ENCODE measurements around the gene AP2M1.
A peak's percentile ranks its signal among the peaks of the same experiment; 100 is the strongest.
"Not testable (repeated sequence)": the region's sequence is repeated elsewhere in the genome, so short reads cannot be mapped to it uniquely, and the experiment has no call there.

The AP2M1 gene

GRCh38 chr3:184145751-184146270 lies 28.8 kb upstream of the AP2M1 start:
- DNase-seq: no peak
- no peak for ATAC-seq (replicated peaks)
- H3K27me3 Mint-ChIP-seq: no peaks in the 10 kb centered on the region
- no peak overlapping the region for H3K27ac Mint-ChIP-seq
- H3K9me3 Mint-ChIP-seq: no peaks in the 10 kb centered on the region
- H3K4me1 Mint-ChIP-seq: peaks cover 9 to 18% of the 10 kb centered on the region in 2 donors
- no peak overlapping the region for H3K4me3 Mint-ChIP-seq
- peaks cover 20 to 29% of the 10 kb centered on the region in 2 donors for H3K36me3 Mint-ChIP-seq

- Mint-ChIP-seq H3K36me3 (peaks cover 8 to 9% of the 10 kb centered on the region in 2 donors), H3K4me3 (no peak overlapping the region), H3K9me3 (no peaks in the 10 kb centered on the region), H3K27me3 (no peaks in the 10 kb centered on the region), H3K4me1 (peaks cover 9 to 12% of the 10 kb centered on the region in 2 donors), H3K27ac (no peak overlapping the region)
- DNase-seq: no peak
- no peak for ATAC-seq (replicated peaks)
These were observed 26.6 kb upstream of the AP2M1 start for GRCh38 chr3:184148076-184148475.

DNA sequence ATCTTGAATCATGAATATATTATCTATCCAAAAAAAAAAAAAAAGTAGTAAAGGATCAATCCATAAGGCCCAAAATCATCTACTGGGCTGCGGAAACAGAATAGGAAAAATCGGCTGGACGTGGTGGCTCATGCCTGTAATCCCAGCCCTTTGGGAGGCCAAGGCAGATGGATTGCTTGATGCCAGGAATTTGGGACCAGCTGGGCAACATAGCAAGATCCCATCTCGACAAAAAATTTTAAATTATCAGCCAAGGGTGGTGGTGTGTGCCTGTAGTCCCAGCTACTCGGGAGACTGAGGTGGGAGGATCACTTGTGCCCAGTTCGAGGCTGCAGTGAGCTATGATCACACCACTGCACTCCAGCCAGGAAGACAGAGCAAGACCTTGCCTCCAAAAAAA lies 25.5 kb upstream of the AP2M1 start:
- no peak overlapping the region for H3K4me3 Mint-ChIP-seq
- no peak for DNase-seq
- no peaks in the 10 kb centered on the region for H3K27me3 Mint-ChIP-seq
- no peaks in the 10 kb centered on the region for H3K9me3 Mint-ChIP-seq
- ATAC-seq (replicated peaks): no peak
- H3K27ac Mint-ChIP-seq: no peak overlapping the region
- H3K36me3 Mint-ChIP-seq: peaks cover 0 to 6% of the 10 kb centered on the region in 2 donors
- peaks cover 7 to 9% of the 10 kb centered on the region in 2 donors for H3K4me1 Mint-ChIP-seq

DNA sequence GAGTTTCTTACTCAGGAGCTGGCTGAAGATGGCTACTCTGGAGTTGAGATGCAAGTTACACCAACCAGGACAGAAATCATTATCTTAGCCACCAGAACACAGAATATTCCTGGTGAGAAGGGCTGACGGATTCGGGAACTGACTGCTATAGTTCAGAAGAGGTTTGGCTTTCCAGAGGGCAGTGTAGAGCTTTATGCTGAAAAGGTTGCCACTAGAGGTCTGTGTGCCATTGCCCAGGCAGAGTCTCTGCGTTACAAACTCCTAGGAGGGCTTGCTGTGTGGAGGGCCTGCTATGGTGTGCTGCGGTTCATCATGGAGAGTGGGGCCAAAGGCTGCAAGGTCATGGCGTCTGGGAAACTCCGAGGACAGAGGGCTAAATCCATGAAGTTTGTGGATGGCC lies 24.9 kb upstream of the AP2M1 start:
- ATAC-seq (replicated peaks); H3K27ac Mint-ChIP-seq; H3K36me3 Mint-ChIP-seq; H3K9me3 Mint-ChIP-seq; H3K4me1 Mint-ChIP-seq; H3K4me3 Mint-ChIP-seq; H3K27me3 Mint-ChIP-seq; DNase-seq: not testable (repeated sequence)

DNA sequence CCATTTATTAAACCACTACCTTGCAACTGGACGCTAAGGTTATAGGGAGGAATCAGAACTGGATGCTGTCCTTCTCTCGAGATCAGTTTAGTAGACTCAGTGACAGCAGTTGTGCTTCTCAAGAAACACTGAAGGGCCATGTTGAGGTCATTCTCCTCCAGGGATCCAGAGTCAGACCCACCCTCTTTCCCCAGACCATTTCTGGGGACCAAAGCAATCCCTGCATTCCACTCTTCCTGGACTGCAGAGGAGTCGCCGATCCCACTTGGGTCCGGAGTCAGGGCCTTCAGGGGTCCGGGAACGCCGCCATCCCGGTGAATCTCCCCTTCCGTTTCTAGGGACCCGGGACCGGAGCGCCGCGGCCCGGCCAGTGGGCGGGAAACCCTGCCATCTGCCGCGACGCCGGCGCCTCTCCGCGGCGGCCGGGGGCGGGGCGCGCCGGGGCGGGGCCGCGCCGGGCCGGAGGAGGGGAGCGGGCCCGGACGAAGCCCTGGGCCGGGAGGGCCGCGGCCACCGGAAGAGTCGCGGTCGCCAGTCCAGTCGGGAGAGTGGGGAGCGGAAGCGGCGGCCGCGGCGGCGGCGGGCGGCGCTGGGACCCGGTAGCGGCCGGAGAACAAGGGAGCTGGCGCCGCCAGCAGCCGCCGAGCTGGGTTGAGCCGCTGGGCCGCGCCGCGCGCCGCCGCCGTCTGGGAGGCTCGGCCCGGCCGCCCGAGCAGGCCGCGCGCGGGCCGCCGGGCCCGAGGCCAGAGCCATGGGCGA lies 19.6 kb upstream of the AP2M1 start, which contains the start of gene DVL3:
Gene DVL3 (plus strand): TSS at position 493 of the 759 bp plus-strand sequence. CDS start 259 bp downstream, at position 752.
- no peaks in the 10 kb centered on the region for H3K9me3 Mint-ChIP-seq
- DNase-seq (peak; percentile 33), ATAC-seq (replicated peaks) (peak; percentile 73 to 83)
- peak within 1 kb of the TSS; percentile 90 to 97 for H3K4me3 Mint-ChIP-seq
- H3K27me3 Mint-ChIP-seq: no peaks in the 10 kb centered on the region
- H3K36me3 Mint-ChIP-seq: peaks cover 3 to 5% of the 10 kb centered on the region in 2 donors
- H3K4me1 Mint-ChIP-seq: peaks cover 8 to 22% of the 10 kb centered on the region in 2 donors
- peak within 1 kb of the TSS; percentile 94 for H3K27ac Mint-ChIP-seq

- Mint-ChIP-seq H3K4me1 (peaks cover 11 to 30% of the 10 kb centered on the region in 2 donors), H3K9me3 (no peaks in the 10 kb centered on the region), H3K4me3 (peak overlapping the region; percentile 90 to 97), H3K27ac (peak overlapping the region; percentile 94), H3K36me3 (peaks cover 7% of the 10 kb centered on the region in 2 donors), H3K27me3 (no peaks in the 10 kb centered on the region)
- peak; percentile 62 to 65 for ATAC-seq (replicated peaks)
- no peak for DNase-seq
These were observed 18.8 kb upstream of the AP2M1 start for GRCh38 chr3:184155644-184156521.

DNA sequence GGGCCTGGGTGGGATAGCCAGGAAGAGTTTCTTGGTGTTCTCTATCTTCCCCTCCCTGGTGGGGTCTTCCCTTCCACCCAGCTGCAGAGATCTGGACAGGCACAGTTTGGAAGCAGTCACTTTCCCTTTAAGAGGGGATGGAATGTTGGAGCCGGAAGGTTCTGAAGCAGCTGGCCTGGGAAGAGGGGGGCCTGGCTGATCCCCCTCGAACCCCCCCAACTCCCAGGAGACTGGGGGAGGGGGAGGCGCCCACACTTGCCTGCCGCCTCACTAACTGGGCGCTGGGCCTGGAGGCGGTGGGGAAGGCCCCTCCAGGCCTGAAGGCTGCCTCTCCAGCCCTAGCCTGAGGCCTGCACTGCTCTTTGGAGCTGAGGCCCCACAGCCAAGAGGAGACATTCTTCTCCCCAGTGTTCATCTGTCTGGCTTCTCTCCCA lies 18.1 kb upstream of the AP2M1 start:
- Mint-ChIP-seq H3K27ac (peak overlapping the region; percentile 94), H3K27me3 (no peaks in the 10 kb centered on the region), H3K9me3 (no peaks in the 10 kb centered on the region), H3K36me3 (peaks cover 9 to 10% of the 10 kb centered on the region in 2 donors), H3K4me1 (peaks cover 14 to 34% of the 10 kb centered on the region in 2 donors), H3K4me3 (peak overlapping the region; percentile 90 to 97)
- ATAC-seq (replicated peaks) (peak; percentile 29 to 30), DNase-seq (no peak)

- Mint-ChIP-seq H3K27ac (peak overlapping the region; percentile 94), H3K9me3 (no peaks in the 10 kb centered on the region), H3K27me3 (no peaks in the 10 kb centered on the region), H3K4me1 (peaks cover 15 to 36% of the 10 kb centered on the region in 2 donors), H3K4me3 (peak overlapping the region; percentile 90 to 97), H3K36me3 (peaks cover 11 to 13% of the 10 kb centered on the region in 2 donors)
- no peak for ATAC-seq (replicated peaks)
- no peak for DNase-seq
These were observed 17.4 kb upstream of the AP2M1 start for GRCh38 chr3:184157206-184157605.

GRCh38 chr3:184158404-184158803 lies 16.3 kb upstream of the AP2M1 start:
- no peak overlapping the region for H3K27ac Mint-ChIP-seq
- DNase-seq (no peak), ATAC-seq (replicated peaks) (no peak)
- no peaks in the 10 kb centered on the region for H3K27me3 Mint-ChIP-seq
- H3K9me3 Mint-ChIP-seq: no peaks in the 10 kb centered on the region
- H3K4me3 Mint-ChIP-seq: no peak overlapping the region
- H3K4me1 Mint-ChIP-seq: peaks cover 17 to 36% of the 10 kb centered on the region in 2 donors
- peaks cover 15 to 18% of the 10 kb centered on the region in 2 donors for H3K36me3 Mint-ChIP-seq

- Mint-ChIP-seq H3K36me3 (peaks cover 28 to 35% of the 10 kb centered on the region in 2 donors), H3K27me3 (no peaks in the 10 kb centered on the region), H3K9me3 (no peaks in the 10 kb centered on the region), H3K4me1 (peaks cover 20 to 36% of the 10 kb centered on the region in 2 donors), H3K4me3 (no peak overlapping the region), H3K27ac (no peak overlapping the region)
- ATAC-seq (replicated peaks) (no peak), DNase-seq (no peak)
These were observed 14.2 kb upstream of the AP2M1 start for GRCh38 chr3:184160456-184160855.

DNA sequence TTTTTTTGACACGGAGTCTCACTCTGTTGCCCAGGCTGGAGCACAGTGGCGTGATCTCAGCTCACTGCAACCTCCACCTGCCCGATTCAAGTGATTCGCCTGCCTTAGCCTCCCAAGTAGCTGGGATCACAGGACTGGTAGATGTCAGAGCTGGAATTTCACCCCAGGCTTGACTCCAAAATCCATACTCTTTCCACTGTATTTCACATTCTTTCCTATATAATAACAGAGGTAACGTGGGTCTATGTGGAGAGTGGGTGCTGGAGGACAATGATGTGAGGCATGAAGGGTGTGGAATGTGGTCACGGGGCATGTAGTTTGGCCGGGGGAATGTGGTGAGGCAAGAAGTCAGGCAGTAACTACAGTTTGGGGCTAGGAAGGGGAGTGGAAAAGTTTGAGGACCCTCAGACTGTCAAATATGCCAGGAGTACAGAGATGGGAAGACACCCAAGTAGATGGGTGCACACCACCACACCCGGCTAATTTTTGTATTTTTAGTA lies 12.0 kb upstream of the AP2M1 start:
- not testable (repeated sequence) for ATAC-seq (replicated peaks); H3K27me3 Mint-ChIP-seq; H3K27ac Mint-ChIP-seq; DNase-seq; H3K9me3 Mint-ChIP-seq; H3K4me3 Mint-ChIP-seq
- H3K36me3 Mint-ChIP-seq: peaks cover 33 to 46% of the 10 kb centered on the region in 2 donors
- H3K4me1 Mint-ChIP-seq: peaks cover 14 to 20% of the 10 kb centered on the region in 2 donors

GRCh38 chr3:184164648-184165330 lies 9.9 kb upstream of the AP2M1 start:
- Mint-ChIP-seq H3K4me3 (no peak overlapping the region), H3K4me1 (peaks cover 12 to 15% of the 10 kb centered on the region in 2 donors), H3K36me3 (peaks cover 36 to 55% of the 10 kb centered on the region in 2 donors), H3K27ac (no peak overlapping the region), H3K27me3 (no peaks in the 10 kb centered on the region), H3K9me3 (no peaks in the 10 kb centered on the region)
- ATAC-seq (replicated peaks) (no peak), DNase-seq (no peak)

DNA sequence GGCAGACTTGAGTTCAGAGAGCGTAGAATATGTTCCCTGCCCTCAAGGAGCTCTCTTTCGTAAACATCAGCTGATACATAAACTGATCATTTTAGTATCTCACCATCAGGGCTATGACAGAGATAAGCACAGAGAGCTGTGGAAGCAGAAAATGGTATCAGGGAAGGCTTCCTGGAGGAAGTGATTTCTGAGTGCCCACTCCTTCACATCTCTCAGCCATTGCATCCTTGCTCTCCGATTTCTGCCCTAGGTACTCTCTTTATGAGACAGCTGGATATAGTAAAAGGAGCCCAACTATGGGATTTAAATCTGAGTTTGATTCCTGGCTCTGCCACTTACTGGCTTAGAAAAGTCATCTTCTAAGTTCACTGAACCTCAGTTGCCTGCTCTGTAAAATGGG lies 9.1 kb upstream of the AP2M1 start:
- H3K4me1 Mint-ChIP-seq: peaks cover 9 to 10% of the 10 kb centered on the region in 2 donors
- DNase-seq: no peak
- no peaks in the 10 kb centered on the region for H3K27me3 Mint-ChIP-seq
- ATAC-seq (replicated peaks): no peak
- no peak overlapping the region for H3K4me3 Mint-ChIP-seq
- peaks cover 32 to 51% of the 10 kb centered on the region in 2 donors for H3K36me3 Mint-ChIP-seq
- no peaks in the 10 kb centered on the region for H3K9me3 Mint-ChIP-seq
- H3K27ac Mint-ChIP-seq: no peak overlapping the region

Data from stimulated activated naive B cell treated with anti-CD40 and anti-IgM and Interleukin-4, amounts not matched to agents 10 μg/mL and 1 μg/mL and 100 μg/mL, for 72 hours (primary cell).